GM21576 (cell line): ENCODE data around the gene SLC2A10.

Source experiments
- ATAC-seq: cut with Tn5 transposase; IDR thresholded peaks from one replicate; pipeline ENCODE4 v1.9.1; 2021; ENCODE audit warnings: mild to moderate bottlenecking, moderate library complexity; ENCODE audit not compliant: unreplicated experiment

SLC2A10 gene

DNA sequence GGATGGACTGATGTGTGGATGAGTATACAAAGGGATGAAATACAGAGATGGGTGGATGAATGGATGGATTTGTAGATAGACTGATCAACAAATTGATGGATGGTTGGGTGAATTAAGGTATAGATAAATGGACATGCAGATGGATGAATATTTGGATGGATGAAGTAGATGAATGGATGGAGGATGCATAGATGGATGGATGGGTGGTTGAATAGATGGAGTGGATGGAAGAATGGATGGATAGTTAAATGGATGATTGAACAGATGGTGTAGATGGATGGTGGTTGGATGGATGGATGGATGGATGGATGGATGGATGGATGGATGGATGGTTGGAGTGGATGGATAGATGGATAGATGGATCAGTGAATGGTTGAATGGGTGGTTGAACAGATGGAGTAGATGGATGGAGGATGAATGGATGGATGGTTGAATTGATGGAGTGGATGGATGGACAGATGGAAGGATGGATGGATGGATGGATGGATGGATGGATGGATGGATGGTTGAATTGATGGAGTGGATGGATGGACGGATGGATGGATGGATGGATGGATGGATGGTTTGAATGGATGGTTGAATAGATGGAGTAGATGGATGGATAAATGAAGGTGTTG lies 15.0 kb downstream of the SLC2A10 start:
- no peak for ATAC-seq

DNA sequence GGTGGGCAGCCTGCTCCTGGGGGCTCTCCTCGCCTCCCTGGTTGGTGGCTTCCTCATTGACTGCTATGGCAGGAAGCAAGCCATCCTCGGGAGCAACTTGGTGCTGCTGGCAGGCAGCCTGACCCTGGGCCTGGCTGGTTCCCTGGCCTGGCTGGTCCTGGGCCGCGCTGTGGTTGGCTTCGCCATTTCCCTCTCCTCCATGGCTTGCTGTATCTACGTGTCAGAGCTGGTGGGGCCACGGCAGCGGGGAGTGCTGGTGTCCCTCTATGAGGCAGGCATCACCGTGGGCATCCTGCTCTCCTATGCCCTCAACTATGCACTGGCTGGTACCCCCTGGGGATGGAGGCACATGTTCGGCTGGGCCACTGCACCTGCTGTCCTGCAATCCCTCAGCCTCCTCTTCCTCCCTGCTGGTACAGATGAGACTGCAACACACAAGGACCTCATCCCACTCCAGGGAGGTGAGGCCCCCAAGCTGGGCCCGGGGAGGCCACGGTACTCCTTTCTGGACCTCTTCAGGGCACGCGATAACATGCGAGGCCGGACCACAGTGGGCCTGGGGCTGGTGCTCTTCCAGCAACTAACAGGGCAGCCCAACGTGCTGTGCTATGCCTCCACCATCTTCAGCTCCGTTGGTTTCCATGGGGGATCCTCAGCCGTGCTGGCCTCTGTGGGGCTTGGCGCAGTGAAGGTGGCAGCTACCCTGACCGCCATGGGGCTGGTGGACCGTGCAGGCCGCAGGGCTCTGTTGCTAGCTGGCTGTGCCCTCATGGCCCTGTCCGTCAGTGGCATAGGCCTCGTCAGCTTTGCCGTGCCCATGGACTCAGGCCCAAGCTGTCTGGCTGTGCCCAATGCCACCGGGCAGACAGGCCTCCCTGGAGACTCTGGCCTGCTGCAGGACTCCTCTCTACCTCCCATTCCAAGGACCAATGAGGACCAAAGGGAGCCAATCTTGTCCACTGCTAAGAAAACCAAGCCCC lies 16.0 kb downstream of the SLC2A10 start:
- no peak for ATAC-seq

DNA sequence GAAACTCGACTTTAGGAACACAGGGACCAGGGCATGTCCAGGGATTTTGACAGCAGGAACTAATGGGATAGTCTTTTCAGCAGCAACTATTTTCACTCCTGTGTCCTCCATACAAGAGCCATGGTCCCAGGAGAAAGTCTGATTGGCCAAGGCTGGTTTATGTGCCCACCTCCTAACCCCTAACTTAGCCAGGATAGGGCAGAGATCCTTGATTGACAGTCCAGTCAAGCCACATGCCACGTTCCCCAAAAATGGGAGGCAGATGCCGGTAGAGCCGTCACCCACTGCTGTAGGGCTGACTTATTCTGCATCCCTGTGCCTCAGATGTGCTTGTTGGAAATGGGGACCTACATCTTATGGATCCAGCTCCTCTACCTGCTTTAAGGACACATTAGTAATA lies 22.3 kb downstream of the SLC2A10 start:
- ATAC-seq = no peak

DNA sequence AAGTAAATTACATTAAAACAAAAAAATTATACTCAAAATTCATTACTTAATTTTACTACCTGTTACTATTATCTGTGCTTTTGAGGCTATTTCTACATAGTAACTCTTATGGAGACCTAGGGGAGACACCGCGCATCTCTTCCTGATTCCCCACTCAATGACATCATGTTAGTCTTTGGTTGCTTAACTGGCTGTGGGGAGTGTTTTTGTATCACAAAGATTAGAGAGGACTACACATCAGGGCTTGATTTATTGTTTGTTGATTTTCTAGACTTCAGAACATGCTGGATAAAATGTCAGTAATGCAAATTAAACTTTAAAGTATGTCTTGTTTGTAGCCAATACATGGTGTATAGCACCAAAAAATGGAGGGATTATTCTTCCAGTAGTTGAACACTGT lies 26.0 kb downstream of the SLC2A10 start:
- no peak for ATAC-seq

DNA sequence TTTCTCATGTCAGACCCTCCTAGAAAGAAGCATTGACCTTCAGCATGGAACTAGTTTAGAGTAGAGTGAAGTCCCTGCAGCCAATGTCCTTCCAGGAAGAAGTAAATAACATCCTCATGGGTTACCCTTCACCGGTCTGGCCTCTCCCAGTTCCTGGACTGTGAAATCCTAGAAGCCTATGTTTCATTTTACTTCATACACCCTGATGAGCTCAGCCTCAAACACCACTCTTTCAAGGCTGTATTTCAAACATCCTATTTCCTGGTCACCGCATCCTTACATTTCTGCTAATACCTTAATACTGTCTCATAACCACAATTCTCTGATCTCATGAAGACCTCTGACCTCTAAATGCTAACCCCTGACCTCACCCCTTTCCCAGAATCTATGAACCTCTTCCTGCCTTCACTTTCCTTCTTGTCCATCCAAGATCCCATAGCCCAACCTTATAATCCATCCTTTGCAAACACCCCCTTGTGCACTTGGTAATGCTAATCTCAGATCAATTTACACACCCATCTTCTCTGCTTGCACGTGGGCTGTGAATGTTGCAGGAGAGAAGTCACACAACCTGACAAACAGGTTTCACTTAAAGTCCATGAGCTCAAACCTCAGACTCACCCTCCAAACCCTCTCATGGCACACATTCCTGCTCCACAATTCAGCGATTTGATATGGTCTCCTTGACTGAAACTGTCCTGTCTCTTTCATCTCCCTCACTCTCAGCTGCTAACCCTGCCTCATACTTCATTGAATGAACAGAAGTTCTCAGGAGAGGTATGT lies 30.2 kb downstream of the SLC2A10 start:
- no peak for ATAC-seq

GRCh38 chr20:46740214-46740609 lies 30.8 kb downstream of the SLC2A10 start:
- ATAC-seq = no peak

DNA sequence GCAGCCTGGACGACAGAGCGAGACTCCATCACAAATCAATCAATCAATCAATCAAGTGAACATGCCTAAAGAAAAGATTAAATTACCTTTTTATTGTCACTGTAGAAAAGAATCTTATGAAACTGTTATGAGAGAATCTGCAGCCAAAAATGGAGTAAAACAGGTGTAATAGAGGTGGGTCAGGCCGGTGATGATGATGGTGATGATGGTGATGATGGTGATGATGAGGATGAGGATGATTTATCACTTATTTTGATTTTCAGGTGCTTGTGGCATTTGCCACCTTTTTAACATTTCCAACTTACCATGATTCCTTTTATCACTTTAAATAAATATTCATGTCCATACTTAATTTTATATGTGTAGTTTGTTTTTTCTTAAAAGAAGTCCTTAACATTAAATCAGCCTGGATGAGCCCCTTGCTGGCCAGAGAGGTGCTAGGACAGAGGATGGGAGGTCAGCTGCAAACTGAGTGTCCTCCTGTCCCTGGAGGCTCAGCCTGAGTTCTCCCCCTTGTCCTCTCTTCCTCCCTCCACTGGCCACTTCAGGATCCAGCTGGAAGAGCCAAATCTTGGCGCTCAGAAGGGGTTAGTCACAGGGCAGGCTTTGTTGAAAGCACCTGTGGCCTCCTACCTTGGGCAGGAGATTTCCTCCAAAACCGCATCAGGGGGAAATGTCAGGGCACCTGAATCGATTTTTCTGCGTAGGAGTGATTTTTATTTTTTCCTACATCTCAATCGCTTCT lies 32.6 kb downstream of the SLC2A10 start:
- no peak for ATAC-seq

- ATAC-seq = no peak
Measured at GRCh38 chr20:46742669-46743045, 33.2 kb downstream of the SLC2A10 start.

DNA sequence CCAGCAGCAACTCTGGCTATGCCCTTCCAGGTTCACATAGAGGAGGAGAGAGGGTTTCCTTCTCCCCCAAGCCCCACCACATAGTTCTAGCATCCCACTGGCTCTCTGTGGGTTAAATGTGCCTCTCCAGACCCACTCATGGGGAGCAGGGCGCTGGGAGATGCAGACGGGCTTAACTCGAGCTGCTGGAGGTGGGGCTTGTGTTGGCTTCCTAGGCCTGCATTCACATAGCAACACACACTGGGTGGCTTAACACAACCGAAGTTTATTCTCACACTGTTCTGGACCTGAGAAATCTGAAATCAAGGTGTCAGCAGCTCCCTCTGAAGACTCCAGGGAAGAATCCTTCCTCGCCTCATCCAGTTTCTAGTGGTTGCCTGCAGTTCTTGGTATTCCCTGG lies 33.6 kb downstream of the SLC2A10 start:
- ATAC-seq = no peak

- ATAC-seq = no peak
Measured at GRCh38 chr20:46746956-46747526, 37.6 kb downstream of the SLC2A10 start.

- ATAC-seq = no peak
Measured at GRCh38 chr20:46749147-46749546, 39.7 kb downstream of the SLC2A10 start.

GRCh38 chr20:46751856-46752255 lies 42.4 kb downstream of the SLC2A10 start:
- no peak for ATAC-seq

DNA sequence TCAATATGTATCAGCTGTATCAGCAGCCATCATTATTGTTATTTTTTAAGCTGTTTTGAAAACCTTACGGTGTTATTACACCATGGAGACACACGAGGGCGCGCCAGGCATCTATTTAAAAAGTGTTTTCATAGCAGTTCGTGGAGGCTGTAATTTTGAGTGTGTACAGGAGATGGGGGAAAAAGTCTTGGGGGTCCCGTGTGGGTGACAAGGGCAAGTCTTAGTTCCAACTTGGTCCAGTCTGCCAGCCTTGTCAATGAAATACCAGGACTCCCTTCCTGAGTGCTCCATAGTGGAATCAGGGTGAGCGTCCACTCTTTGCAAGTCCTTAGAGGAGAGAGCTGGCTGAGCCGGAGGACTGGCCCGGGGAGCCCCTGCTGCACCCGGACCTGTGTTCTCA lies 43.3 kb downstream of the SLC2A10 start:
- ATAC-seq = no peak

DNA sequence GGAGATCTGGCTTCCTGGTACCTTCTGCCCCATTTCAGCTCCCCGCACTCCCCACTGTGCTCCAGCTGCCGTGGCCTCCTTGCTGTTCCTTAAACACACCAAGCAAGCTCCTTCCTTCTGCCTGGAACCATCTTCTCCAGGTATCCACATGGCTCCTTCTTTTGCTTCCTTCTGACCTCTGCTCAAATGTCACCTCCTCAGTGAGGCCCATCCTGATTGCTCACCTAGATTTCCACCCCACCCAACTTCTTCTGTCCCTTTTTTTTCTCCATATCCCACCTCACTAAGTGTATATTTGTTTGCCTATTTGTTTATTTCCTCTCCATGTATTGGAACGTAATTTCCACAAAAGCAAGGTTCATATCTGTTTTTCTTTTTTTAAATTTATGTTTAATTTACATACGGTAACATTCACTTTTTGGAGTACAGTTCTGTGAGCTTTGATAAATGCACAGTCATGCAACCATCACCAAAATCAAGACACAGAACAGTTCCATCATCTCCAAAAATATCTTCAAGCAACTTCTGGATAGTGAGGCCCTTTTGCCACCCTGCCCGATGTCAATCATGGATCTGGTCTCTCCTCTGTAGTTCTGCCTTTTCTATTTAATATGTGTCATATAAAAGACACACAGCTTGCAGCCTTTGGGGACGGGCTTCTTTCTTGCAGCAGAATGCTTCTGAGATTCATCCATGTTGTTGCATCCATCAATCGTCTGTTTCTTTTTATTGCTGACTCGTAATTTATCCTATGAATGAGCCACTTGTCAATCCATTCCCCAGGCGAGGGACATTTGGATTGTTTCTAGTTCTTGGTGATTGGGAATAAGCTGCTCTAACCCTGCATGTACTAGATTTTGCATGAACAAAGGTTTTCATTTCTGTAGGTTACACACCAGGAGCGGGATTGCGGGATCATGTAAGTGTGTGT lies 46.3 kb downstream of the SLC2A10 start:
- ATAC-seq = no peak

DNA sequence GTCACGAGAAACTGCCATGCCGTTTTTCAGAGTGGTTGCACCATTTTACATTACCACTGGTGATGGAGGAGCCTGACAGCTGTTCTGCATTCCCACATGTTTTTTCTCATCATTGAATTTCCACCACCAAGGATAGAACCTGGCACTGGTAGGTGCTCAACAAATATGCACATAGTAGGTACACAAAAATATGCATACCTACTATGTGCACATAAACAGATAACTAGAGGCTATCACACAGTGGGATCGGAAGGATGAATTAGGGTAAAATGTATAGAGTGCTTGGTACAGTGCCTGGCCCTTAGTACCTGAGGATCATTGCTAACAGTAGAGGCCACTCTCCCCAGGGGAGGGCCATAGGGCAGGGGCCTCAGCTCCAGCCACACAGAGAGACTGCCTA lies 47.0 kb downstream of the SLC2A10 start:
- no peak for ATAC-seq

GRCh38 chr20:46757135-46757534 lies 47.7 kb downstream of the SLC2A10 start:
- ATAC-seq = no peak

DNA sequence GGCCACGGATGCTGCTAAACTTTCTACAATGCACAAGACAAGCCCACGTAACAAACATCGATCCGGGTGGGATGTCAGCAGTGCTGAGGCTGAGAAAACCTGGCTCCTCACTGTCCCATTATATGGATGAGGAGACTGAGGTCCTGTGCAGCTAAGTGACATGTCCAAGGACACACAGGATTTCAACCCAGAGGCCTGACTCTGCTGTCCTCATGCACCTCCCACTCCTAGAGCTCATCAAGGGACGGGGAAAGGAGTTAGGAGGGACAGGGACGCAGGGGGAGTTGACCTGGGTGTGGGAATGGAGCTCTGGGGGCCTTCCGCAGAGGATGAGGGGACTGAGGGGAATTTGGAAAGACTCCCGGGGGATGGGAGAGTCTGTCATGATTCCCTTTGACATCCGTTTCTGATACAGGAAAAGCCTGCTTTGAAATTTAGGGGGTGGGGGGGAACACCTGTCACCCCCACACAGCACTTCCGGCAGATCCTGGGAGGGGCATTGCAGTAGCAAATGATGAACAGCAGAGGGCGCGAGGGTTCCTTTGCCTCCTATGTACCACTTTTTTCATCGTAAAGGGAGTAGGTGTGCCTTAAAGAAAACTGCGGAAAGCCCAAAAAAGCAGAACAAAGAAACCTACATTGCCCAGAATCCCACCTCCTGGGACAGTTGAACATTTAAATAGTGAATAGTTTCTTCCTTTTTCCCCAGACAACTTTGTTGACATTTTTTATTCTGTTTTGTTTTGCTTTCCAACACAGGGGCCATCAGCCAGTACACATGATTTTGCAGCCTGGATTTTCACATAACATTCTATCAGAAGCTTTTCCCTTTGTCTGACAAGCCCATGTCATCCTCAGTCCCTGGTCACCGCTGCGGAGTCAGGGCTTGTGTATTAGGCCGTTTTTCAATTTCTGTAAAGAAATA lies 48.6 kb downstream of the SLC2A10 start:
- no peak for ATAC-seq

- ATAC-seq = no peak
Measured at GRCh38 chr20:46758929-46759669, 49.6 kb downstream of the SLC2A10 start.
